Hematopoietic multipotent progenitor cell (in vitro differentiated cells): ENCODE data around the gene MST1. TPM values are rescaled to one million over a fixed set of nuclear protein-coding genes. Genes with fewer than 3 reads are reported as not detected.

Source experiments
- DNase-seq, 3 donors: peaks; one replicate each; pipeline ENCODE4 v3.0.0-alpha.2; 2011 to 2015; ENCODE audit warnings: low read depth in 2 of 3, low spot score in 2 of 3
- total RNA-seq: library from RNA; depleted of rRNA; stranded (reverse); fragments of >200 nt; gene quantifications from one replicate; pipeline ENCODE4 v1.2.3, GENCODE V29; 2012

The MST1 gene
- total RNA-seq, 1 donor, result 6.7 TPM

- DNase-seq, result peak in 1 of 3 donors; percentile 21
These were observed 29.6 kb upstream of the MST1 start for GRCh38 chr3:49718858-49719213.

- no peak for DNase-seq
These were observed 28.9 kb upstream of the MST1 start for GRCh38 chr3:49717959-49718857.

- DNase-seq, result no peak
These were observed 28.1 kb upstream of the MST1 start for GRCh38 chr3:49717211-49717958.

GRCh38 chr3:49716691-49717210, 27.5 kb upstream of the MST1 start:
- no peak for DNase-seq

GRCh38 chr3:49716169-49716568, 26.9 kb upstream of the MST1 start:
- DNase-seq, result no peak

GRCh38 chr3:49715611-49716121, 26.4 kb upstream of the MST1 start:
- no peak for DNase-seq

GRCh38 chr3:49714728-49715550, 25.7 kb upstream of the MST1 start:
- DNase-seq, result no peak

GRCh38 chr3:49713336-49714105, 24.2 kb upstream of the MST1 start:
- DNase-seq, result no peak

GRCh38 chr3:49712631-49713317, 23.5 kb upstream of the MST1 start:
- DNase-seq, result peak in 1 of 3 donors; percentile 19

GRCh38 chr3:49712166-49712565, 22.9 kb upstream of the MST1 start:
- DNase-seq, result no peak

GRCh38 chr3:49711489-49711888, 22.2 kb upstream of the MST1 start:
- DNase-seq, result peak in 2 of 3 donors; percentile 53 to 72

- no peak for DNase-seq
These were observed 20.6 kb upstream of the MST1 start for GRCh38 chr3:49709852-49710251.

GRCh38 chr3:49707113-49707480, 17.8 kb upstream of the MST1 start:
- DNase-seq, result no peak

GRCh38 chr3:49706456-49707112, 17.3 kb upstream of the MST1 start:
- no peak for DNase-seq

GRCh38 chr3:49705390-49705960, 16.2 kb upstream of the MST1 start:
- DNase-seq, result no peak

GRCh38 chr3:49704629-49705028, 15.4 kb upstream of the MST1 start:
- no peak for DNase-seq

- no peak for DNase-seq
These were observed 14.7 kb upstream of the MST1 start for GRCh38 chr3:49703956-49704355.

- peak in 2 of 3 donors; percentile 66 to 87 for DNase-seq
These were observed 14.2 kb upstream of the MST1 start for GRCh38 chr3:49703443-49703927.
